Measurements from ENCODE around the gene PROS1.

DNA sequence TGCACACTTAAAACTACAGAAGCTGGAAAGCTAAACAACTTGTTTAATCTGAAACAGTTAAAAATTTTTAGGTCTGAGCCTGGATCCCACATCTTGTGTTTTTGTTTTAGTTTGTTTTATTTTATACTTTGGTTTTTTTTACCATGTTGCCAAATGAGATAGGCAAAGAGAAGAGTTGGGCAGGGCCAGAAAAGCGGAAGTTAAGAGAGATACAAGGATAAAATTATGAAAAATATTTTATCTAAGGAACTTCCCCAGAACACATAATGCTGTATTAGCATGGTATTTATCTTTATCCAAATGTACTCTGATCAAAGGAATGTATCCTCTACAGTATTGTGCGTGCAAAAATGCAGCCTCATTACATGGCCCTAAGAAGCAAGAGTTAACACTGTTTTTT lies 50.7 kb downstream of the PROS1 start:
- TF ChIP-seq, protein P1, sequence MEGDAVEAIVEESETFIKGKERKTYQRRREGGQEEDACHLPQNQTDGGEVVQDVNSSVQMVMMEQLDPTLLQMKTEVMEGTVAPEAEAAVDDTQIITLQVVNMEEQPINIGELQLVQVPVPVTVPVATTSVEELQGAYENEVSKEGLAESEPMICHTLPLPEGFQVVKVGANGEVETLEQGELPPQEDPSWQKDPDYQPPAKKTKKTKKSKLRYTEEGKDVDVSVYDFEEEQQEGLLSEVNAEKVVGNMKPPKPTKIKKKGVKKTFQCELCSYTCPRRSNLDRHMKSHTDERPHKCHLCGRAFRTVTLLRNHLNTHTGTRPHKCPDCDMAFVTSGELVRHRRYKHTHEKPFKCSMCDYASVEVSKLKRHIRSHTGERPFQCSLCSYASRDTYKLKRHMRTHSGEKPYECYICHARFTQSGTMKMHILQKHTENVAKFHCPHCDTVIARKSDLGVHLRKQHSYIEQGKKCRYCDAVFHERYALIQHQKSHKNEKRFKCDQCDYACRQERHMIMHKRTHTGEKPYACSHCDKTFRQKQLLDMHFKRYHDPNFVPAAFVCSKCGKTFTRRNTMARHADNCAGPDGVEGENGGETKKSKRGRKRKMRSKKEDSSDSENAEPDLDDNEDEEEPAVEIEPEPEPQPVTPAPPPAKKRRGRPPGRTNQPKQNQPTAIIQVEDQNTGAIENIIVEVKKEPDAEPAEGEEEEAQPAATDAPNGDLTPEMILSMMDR (IDR thresholded peaks at IDR 0.05) = no peak
- no peak for TF ChIP-seq POLR2A (IDR thresholded peaks at IDR 0.05)
